Activated T-helper 17 cell treated with anti-CD3 and anti-CD28 coated beads, Interleukin-2, amount 50 U/mL, for 72 hours (primary cell): Measurements from ENCODE around the gene SACM1L. TPM values are rescaled to one million over a fixed set of nuclear protein-coding genes. Genes with fewer than 3 reads are reported as not detected.

Experiments
- ATAC-seq: fragments of 150-1000 bp; cut with Tn5 transposase; replicated peaks from 2 replicates; pipeline ENCODE4 v1.10.0; 2021; ENCODE audit warnings: mild to moderate bottlenecking, moderate library complexity
- H3K27ac Mint-ChIP-seq: one replicate; pipeline ENCODE4 v1.8.0; 2022; ENCODE audit warnings: mixed read lengths
- H3K27me3 Mint-ChIP-seq: one replicate; pipeline ENCODE4 v1.8.0; 2022; ENCODE audit warnings: mixed read lengths
- H3K36me3 Mint-ChIP-seq: one replicate; pipeline ENCODE4 v1.8.0; 2022; ENCODE audit warnings: low read depth, mild to moderate bottlenecking, mixed read lengths
- H3K4me1 Mint-ChIP-seq: one replicate; pipeline ENCODE4 v1.8.0; 2022; ENCODE audit warnings: mixed read lengths
- H3K4me3 Mint-ChIP-seq: one replicate; pipeline ENCODE4 v1.8.0; 2022; ENCODE audit warnings: mild to moderate bottlenecking, mixed read lengths
- H3K9me3 Mint-ChIP-seq: one replicate; pipeline ENCODE4 v1.8.0; 2022; ENCODE audit warnings: mixed read lengths
- total RNA-seq, 2 donors: library from RNA; stranded (reverse); gene quantifications; one replicate each; pipeline ENCODE4 v1.2.3, GENCODE V29; 2022

Gene SACM1L
- total RNA-seq, 2 donors from 2014 or later, result 49.2 to 57.4 TPM

GRCh38 chr3:45771831-45772230 lies 82.6 kb downstream of the SACM1L start:
- Mint-ChIP-seq H3K4me3 (no peak overlapping the region), H3K36me3 (no peaks in the 10 kb centered on the region), H3K9me3 (peaks cover 6% of the 10 kb centered on the region), H3K27me3 (peaks cover 6% of the 10 kb centered on the region), H3K27ac (no peak overlapping the region), H3K4me1 (peaks cover 21% of the 10 kb centered on the region)
- ATAC-seq, result no peak

DNA sequence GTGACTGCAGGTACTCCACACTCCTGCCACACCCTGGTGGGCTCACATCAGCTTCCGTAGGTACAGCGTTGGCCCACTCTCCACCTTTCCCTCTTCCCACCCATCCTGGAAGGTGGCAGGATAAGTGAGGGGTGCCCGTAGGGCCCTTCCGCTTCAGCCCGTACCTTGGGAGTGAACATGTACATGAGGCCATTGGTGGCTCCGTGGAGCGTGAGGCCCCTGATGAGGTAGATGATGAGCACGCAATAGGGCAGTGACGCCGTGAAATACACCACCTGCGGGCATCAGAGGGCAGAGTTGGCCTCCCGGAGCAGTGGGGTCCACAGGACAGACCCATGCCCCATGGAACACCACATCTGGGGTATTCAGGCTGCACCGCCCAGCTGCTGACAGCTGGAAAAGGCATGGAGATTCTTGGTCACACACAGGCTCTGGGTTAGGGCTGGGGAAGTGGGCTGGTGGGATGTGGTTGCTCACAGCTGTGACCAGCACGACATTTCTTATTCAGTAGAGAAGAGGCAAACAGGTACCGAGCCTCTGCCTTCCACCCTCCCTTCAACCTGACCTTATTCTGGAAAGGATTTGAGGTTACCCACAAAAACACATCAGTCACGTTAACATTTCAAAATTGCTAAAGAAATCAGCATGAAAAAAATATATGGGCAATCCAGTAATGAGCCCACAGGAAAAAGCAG lies 83.3 kb downstream of the SACM1L start:
- peak; percentile 94 for ATAC-seq
- Mint-ChIP-seq H3K27me3 (peaks cover 6% of the 10 kb centered on the region), H3K4me3 (peak overlapping the region; percentile 26), H3K27ac (peak overlapping the region; percentile 1), H3K9me3 (peaks cover 1% of the 10 kb centered on the region), H3K36me3 (no peaks in the 10 kb centered on the region), H3K4me1 (peaks cover 21% of the 10 kb centered on the region)

- ATAC-seq, result peak; percentile 9
- Mint-ChIP-seq H3K4me1 (peaks cover 21% of the 10 kb centered on the region), H3K9me3 (no peaks in the 10 kb centered on the region), H3K4me3 (peak overlapping the region; percentile 26), H3K36me3 (no peaks in the 10 kb centered on the region), H3K27ac (peak overlapping the region; percentile 1), H3K27me3 (peaks cover 7% of the 10 kb centered on the region)
Measured at GRCh38 chr3:45773072-45773471, 83.9 kb downstream of the SACM1L start.

DNA sequence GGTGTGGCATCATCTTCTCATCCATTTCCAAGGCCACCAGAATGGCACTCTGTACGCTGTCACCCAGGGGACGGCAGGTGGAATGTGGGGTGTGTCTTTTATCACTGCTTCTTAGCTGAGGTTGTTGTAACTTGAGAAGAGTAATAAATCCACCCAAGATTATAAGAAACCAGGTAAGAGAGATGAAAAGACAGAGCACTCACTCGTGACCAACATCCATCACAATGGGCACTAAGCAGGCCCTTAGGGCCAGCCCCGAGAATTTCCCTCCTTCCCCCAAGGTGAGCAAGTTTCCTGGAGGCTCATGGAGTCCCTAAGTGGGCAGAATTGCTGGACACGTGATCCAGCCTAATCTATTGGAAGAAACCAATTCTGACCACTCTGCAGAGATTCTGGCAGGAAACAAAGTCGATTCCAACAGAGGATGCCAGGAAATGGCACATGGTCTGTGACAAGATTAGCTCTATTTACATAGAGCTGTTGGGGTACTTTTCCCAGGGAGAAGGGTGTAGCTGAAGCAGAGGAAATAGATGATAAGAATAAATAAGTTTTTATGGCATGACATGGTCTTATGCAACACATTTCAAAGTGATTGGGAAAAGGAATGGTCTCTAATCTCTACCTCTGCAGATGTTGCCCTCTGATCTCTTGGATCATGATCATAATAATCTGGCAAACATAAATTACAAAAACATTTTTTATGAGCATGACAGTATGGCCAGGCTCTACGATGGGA lies 84.7 kb downstream of the SACM1L start:
- Mint-ChIP-seq H3K9me3 (no peaks in the 10 kb centered on the region), H3K4me3 (no peak overlapping the region), H3K27me3 (peaks cover 13% of the 10 kb centered on the region), H3K4me1 (peaks cover 21% of the 10 kb centered on the region), H3K27ac (no peak overlapping the region), H3K36me3 (no peaks in the 10 kb centered on the region)
- no peak for ATAC-seq

GRCh38 chr3:45774581-45775521 lies 85.7 kb downstream of the SACM1L start:
- no peaks in the 10 kb centered on the region for H3K36me3 Mint-ChIP-seq
- no peaks in the 10 kb centered on the region for H3K9me3 Mint-ChIP-seq
- no peak for ATAC-seq
- no peak overlapping the region for H3K4me3 Mint-ChIP-seq
- no peak overlapping the region for H3K27ac Mint-ChIP-seq
- peaks cover 21% of the 10 kb centered on the region for H3K4me1 Mint-ChIP-seq
- peaks cover 13% of the 10 kb centered on the region for H3K27me3 Mint-ChIP-seq

GRCh38 chr3:45775571-45776300 lies 86.5 kb downstream of the SACM1L start:
- ATAC-seq, result no peak
- H3K9me3 Mint-ChIP-seq, result no peaks in the 10 kb centered on the region

DNA sequence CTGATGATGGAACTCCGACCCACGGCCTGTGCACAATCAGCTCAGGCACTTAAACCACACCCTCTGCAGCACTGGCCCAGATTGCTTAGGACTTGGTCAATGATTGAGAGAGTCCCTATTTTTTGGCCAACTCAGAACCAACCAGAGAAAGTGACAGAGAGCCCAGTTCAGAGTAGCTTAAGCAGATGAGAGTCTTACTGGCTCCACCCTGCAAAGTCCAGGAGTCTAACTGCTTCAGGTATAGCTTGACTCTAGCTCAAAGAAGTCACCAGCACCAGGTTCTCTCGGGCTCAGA lies 87.1 kb downstream of the SACM1L start:
- Mint-ChIP-seq H3K36me3 (no peaks in the 10 kb centered on the region), H3K4me3 (no peak overlapping the region), H3K27me3 (peaks cover 13% of the 10 kb centered on the region), H3K27ac (no peak overlapping the region), H3K9me3 (no peaks in the 10 kb centered on the region), H3K4me1 (peaks cover 21% of the 10 kb centered on the region)
- ATAC-seq, result no peak

More at GRCh38 chr3:45775571-45776300, 86.5 kb downstream of the SACM1L start:
- H3K4me1 Mint-ChIP-seq, result peaks cover 21% of the 10 kb centered on the region
- no peak overlapping the region for H3K4me3 Mint-ChIP-seq
- peaks cover 13% of the 10 kb centered on the region for H3K27me3 Mint-ChIP-seq
- H3K36me3 Mint-ChIP-seq, result no peaks in the 10 kb centered on the region
- no peak overlapping the region for H3K27ac Mint-ChIP-seq

GRCh38 chr3:45776611-45777010 lies 87.4 kb downstream of the SACM1L start:
- no peak overlapping the region for H3K4me3 Mint-ChIP-seq
- H3K36me3 Mint-ChIP-seq, result no peaks in the 10 kb centered on the region
- H3K9me3 Mint-ChIP-seq, result no peaks in the 10 kb centered on the region
- no peak for ATAC-seq
- peaks cover 19% of the 10 kb centered on the region for H3K4me1 Mint-ChIP-seq
- H3K27me3 Mint-ChIP-seq, result peaks cover 12% of the 10 kb centered on the region
- no peak overlapping the region for H3K27ac Mint-ChIP-seq

GRCh38 chr3:45777111-45777745 lies 88.0 kb downstream of the SACM1L start:
- ATAC-seq, result no peak
- Mint-ChIP-seq H3K4me1 (peaks cover 13% of the 10 kb centered on the region), H3K9me3 (no peaks in the 10 kb centered on the region)

DNA sequence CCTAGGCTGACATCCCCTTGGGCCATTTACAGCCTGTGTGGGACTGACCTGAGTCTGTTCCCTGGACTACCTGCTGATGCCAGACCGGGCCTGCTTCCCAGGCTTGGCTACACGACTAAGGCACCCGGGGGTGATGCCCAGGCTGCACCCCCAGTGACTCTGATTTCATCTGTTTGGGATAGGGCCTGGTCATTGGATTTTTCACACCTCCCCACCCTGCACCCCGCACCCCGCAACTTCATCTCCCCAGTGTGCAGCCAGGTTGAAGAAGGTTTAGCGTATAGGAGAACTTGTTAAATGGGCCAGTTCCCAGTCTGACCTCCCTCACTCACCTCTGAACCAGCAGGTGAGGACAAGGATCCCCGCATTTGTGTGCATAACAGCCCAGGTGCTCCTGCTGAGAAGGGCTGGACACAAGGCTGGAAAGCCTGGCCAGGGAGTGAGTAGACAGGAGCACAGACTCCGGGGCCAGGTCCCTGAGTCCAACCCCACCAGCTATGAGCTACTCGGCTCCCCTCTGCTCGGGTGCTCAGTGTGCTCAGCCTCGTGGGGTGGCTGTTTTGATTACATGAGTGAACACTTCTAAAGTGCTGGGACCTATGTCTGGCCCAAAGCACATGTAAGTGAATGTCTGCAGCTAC lies 88.7 kb downstream of the SACM1L start:
- Mint-ChIP-seq H3K27me3 (peaks cover 7% of the 10 kb centered on the region), H3K36me3 (no peaks in the 10 kb centered on the region), H3K27ac (no peak overlapping the region), H3K4me3 (no peak overlapping the region), H3K4me1 (peaks cover 6% of the 10 kb centered on the region), H3K9me3 (no peaks in the 10 kb centered on the region)
- no peak for ATAC-seq

More at GRCh38 chr3:45777111-45777745, 88.0 kb downstream of the SACM1L start:
- Mint-ChIP-seq H3K27me3 (peaks cover 7% of the 10 kb centered on the region), H3K36me3 (no peaks in the 10 kb centered on the region), H3K27ac (no peak overlapping the region), H3K4me3 (no peak overlapping the region)

GRCh38 chr3:45778761-45779201 lies 89.6 kb downstream of the SACM1L start:
- no peak overlapping the region for H3K27ac Mint-ChIP-seq
- no peaks in the 10 kb centered on the region for H3K9me3 Mint-ChIP-seq

GRCh38 chr3:45779746-45780735 lies 90.8 kb downstream of the SACM1L start:
- no peak overlapping the region for H3K27ac Mint-ChIP-seq
- H3K36me3 Mint-ChIP-seq, result no peaks in the 10 kb centered on the region
- no peak overlapping the region for H3K4me3 Mint-ChIP-seq
- H3K9me3 Mint-ChIP-seq, result no peaks in the 10 kb centered on the region
- H3K4me1 Mint-ChIP-seq, result no peaks in the 10 kb centered on the region
- no peak for ATAC-seq
- peaks cover 7% of the 10 kb centered on the region for H3K27me3 Mint-ChIP-seq

More at GRCh38 chr3:45778761-45779201, 89.6 kb downstream of the SACM1L start:
- no peak for ATAC-seq
- no peaks in the 10 kb centered on the region for H3K36me3 Mint-ChIP-seq
- no peak overlapping the region for H3K4me3 Mint-ChIP-seq
- H3K27me3 Mint-ChIP-seq, result peaks cover 7% of the 10 kb centered on the region
- H3K4me1 Mint-ChIP-seq, result no peaks in the 10 kb centered on the region
